Measurements from ENCODE around the gene SPATA33. TPM values are rescaled to one million over a fixed set of nuclear protein-coding genes. Genes with fewer than 3 reads are reported as not detected.

Gene SPATA33
- total and polyA plus RNA-seq, 2 donors (not counting 1 experiment from before 2014, with no cell fraction given) = 3.6 to 15.0 TPM

DNA sequence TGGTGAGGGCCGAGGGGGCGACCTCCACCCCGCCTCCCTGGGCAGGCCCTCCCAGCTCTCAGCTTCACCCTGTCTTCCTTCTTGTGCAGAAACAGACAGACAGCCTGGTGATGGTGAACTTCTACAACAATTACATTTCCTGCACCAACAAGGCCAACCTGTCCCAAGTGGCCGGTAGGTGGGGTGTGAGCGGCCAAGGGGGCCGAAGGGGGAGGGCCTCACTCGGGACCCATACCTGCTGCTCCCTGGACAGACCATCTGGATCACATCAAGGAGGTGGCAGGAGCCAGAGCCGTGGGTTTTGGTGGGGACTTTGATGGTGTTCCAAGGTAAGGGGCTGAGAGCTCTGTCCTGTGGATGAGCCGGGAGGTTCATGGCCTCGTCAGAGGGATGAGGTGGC is 20.3 kb upstream of the SPATA33 start:
- H3K4me1 Mint-ChIP-seq = peaks cover 10% of the 10 kb centered on the region
- Histone ChIP-seq H3K4me2 (replicated peaks; ENCODE audit: low read depth, low read length, poor library complexity, severe bottlenecking) (no peak overlapping the region), H3K36me3 (replicated peaks in 1 of 2; ENCODE audit: control extremely low read depth in 1 of 2, control insufficient read depth in 1 of 2, extremely low read depth in 1 of 2, insufficient read depth in 2 of 2, low read length in 1 of 2) (no peaks in the 10 kb centered on the region), H3K4me3 (ENCODE audit: control extremely low read depth in 1 of 5, extremely low read depth in 1 of 5, insufficient read depth in 1 of 5, low read depth in 2 of 5, low read length in 4 of 5) (no peak overlapping the region), H4K20me1 (ENCODE audit: control insufficient read depth, insufficient read depth, low read length, poor library complexity, severe bottlenecking) (no peaks in the 10 kb centered on the region), H3K27ac (ENCODE audit: low read length in 2 of 2) (no peak overlapping the region), H3K4me1 (ENCODE audit: control insufficient read depth in 2 of 2, insufficient read depth in 2 of 2, low read length in 2 of 2) (peaks cover 0 to 6% of the 10 kb centered on the region in 2 donors), H2AFZ (ENCODE audit: insufficient read depth, low read depth, low read length, poor library complexity, severe bottlenecking) (no peak overlapping the region), H3K9ac (ENCODE audit: low read length) (no peak overlapping the region), H3K9me3 (ENCODE audit: control extremely low read depth in 1 of 3, control insufficient read depth in 2 of 3, insufficient read depth in 1 of 3, low read length in 2 of 3) (no peaks in the 10 kb centered on the region), H3K79me2 (ENCODE audit: control insufficient read depth, insufficient read depth, low read length) (no peaks in the 10 kb centered on the region), H3K27me3 (replicated peaks in 1 of 4; ENCODE audit: control extremely low read depth in 1 of 4, control insufficient read depth in 3 of 4, insufficient read depth in 4 of 4, low read length in 3 of 4) (peaks cover 0 to 5% (median 0%) of the 10 kb centered on the region in 4 experiments)
- CTCF ChIA-PET = no interaction called here
- intact Hi-C loops (cut with micrococcal nuclease) = no loop called here
- 81% methylated on average over 10 of the region's 10 CpGs for WGBS (ENCODE audit: insufficient coverage)
- no peak overlapping the region for H3K4me3 Mint-ChIP-seq
- ATAC-seq (ENCODE audit: low read depth) (no peak), DNase-seq (no peak)
- TF ChIP-seq, protein P1, sequence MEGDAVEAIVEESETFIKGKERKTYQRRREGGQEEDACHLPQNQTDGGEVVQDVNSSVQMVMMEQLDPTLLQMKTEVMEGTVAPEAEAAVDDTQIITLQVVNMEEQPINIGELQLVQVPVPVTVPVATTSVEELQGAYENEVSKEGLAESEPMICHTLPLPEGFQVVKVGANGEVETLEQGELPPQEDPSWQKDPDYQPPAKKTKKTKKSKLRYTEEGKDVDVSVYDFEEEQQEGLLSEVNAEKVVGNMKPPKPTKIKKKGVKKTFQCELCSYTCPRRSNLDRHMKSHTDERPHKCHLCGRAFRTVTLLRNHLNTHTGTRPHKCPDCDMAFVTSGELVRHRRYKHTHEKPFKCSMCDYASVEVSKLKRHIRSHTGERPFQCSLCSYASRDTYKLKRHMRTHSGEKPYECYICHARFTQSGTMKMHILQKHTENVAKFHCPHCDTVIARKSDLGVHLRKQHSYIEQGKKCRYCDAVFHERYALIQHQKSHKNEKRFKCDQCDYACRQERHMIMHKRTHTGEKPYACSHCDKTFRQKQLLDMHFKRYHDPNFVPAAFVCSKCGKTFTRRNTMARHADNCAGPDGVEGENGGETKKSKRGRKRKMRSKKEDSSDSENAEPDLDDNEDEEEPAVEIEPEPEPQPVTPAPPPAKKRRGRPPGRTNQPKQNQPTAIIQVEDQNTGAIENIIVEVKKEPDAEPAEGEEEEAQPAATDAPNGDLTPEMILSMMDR (IDR thresholded peaks at IDR 0.05) = no peak
- no peak for TF ChIP-seq EZH2 (IDR thresholded peaks at IDR 0.05; ENCODE audit: borderline replicate concordance, insufficient read depth, low read depth, low read length, poor library complexity, severe bottlenecking)
- POLR2A ChIA-PET = interaction anchor here (0.6 kb wide), 1 partner anchor 78 kb away, joined by 5 read pairs; no protein-coding TSS in a partner anchor
- H3K27me3 Mint-ChIP-seq = no peaks in the 10 kb centered on the region
- H3K9me3 Mint-ChIP-seq (ENCODE audit: insufficient read depth) = no peaks in the 10 kb centered on the region
- H3K27ac Mint-ChIP-seq = no peak overlapping the region

DNA sequence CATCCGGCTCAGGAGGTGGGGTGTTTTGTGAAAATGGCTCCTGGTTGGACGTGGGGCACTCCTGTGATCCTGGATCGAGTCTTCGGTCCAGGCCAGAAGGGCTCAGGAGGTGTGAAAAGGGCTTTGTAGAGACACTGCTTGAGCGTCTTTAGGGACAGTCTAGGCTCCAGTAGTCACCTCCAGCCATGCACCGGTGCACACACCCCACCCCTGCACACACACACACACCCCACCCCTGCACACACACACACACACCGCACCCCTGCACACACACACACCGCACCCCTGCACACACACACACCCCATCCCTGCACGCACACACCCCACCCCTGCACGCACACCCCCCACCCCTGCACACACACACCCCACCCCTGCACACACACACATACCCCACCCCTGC is 19.2 kb upstream of the SPATA33 start:
- H3K79me2 ChIP-seq (ENCODE audit: control insufficient read depth, insufficient read depth, low read length) = no peaks in the 10 kb centered on the region
- H3K27me3 Mint-ChIP-seq = no peaks in the 10 kb centered on the region
- no peak overlapping the region for H3K9ac ChIP-seq (ENCODE audit: low read length)
- ATAC-seq (ENCODE audit: low read depth) = no peak
- peaks cover 0 to 3% (median 0%) of the 10 kb centered on the region in 4 experiments for H3K27me3 ChIP-seq (replicated peaks in 1 of 4; ENCODE audit: control extremely low read depth in 1 of 4, control insufficient read depth in 3 of 4, insufficient read depth in 4 of 4, low read length in 3 of 4)
- intact Hi-C loops (cut with micrococcal nuclease) = no loop called here
- 92% methylated on average over 2 of the region's 10 CpGs for WGBS (ENCODE audit: insufficient coverage)
- no peaks in the 10 kb centered on the region for H3K9me3 ChIP-seq (ENCODE audit: control extremely low read depth in 1 of 3, control insufficient read depth in 2 of 3, insufficient read depth in 1 of 3, low read length in 2 of 3)
- no peaks in the 10 kb centered on the region for H3K9me3 Mint-ChIP-seq (ENCODE audit: insufficient read depth)
- no peaks in the 10 kb centered on the region for H3K36me3 ChIP-seq (replicated peaks in 1 of 2; ENCODE audit: control extremely low read depth in 1 of 2, control insufficient read depth in 1 of 2, extremely low read depth in 1 of 2, insufficient read depth in 2 of 2, low read length in 1 of 2)
- no peak overlapping the region for H3K4me3 ChIP-seq (ENCODE audit: control extremely low read depth in 1 of 5, extremely low read depth in 1 of 5, insufficient read depth in 1 of 5, low read depth in 2 of 5, low read length in 4 of 5)
- no peak overlapping the region for H3K27ac Mint-ChIP-seq
- CTCF ChIA-PET = no interaction called here
- H3K4me1 ChIP-seq (ENCODE audit: control insufficient read depth in 2 of 2, insufficient read depth in 2 of 2, low read length in 2 of 2) = peaks cover 0 to 6% of the 10 kb centered on the region in 2 donors
- H3K4me3 Mint-ChIP-seq = no peak overlapping the region
- POLR2A ChIA-PET = no interaction called here
- no peak overlapping the region for H3K27ac ChIP-seq (ENCODE audit: low read length in 2 of 2)
- no peak overlapping the region for H3K4me2 ChIP-seq (replicated peaks; ENCODE audit: low read depth, low read length, poor library complexity, severe bottlenecking)
- DNase-seq = no peak
- no peaks in the 10 kb centered on the region for H4K20me1 ChIP-seq (ENCODE audit: control insufficient read depth, insufficient read depth, low read length, poor library complexity, severe bottlenecking)
- peaks cover 10% of the 10 kb centered on the region for H3K4me1 Mint-ChIP-seq
- no peak for TF ChIP-seq EZH2 (IDR thresholded peaks at IDR 0.05; ENCODE audit: borderline replicate concordance, insufficient read depth, low read depth, low read length, poor library complexity, severe bottlenecking)
- TF ChIP-seq, protein P1 (IDR thresholded peaks at IDR 0.05) = no peak
- H2AFZ ChIP-seq (ENCODE audit: insufficient read depth, low read depth, low read length, poor library complexity, severe bottlenecking) = no peak overlapping the region

All from B cell (primary cell).